Hepatocyte (in vitro differentiated cells): ENCODE measurements around the gene NAV3. TPM values are rescaled to one million over a fixed set of nuclear protein-coding genes. Genes with fewer than 3 reads are reported as not detected.

Experiments
- DNase-seq: peaks from one replicate; pipeline ENCODE4 v3.0.0-alpha.2; 2016; ENCODE audit warnings: low spot score
- H2AFZ ChIP-seq: fragments of 200-600 bp; sonication (generic); 2 replicates; pipeline ENCODE4 v1.6.0; 2016; ENCODE audit warnings: antibody characterized with exemption, mild to moderate bottlenecking
- H3K27ac ChIP-seq: fragments of 200-600 bp; sonication (generic); 2 replicates; pipeline ENCODE4 v1.5.1; 2016; ENCODE audit warnings: mild to moderate bottlenecking
- H3K27me3 ChIP-seq: fragments of 200-600 bp; sonication (generic); 2 replicates; pipeline ENCODE4 v1.6.1; 2016
- H3K36me3 ChIP-seq: fragments of 200-600 bp; sonication (generic); replicated peaks from 2 replicates; pipeline ENCODE4 v1.5.1; 2016; ENCODE audit warnings: low read depth; ENCODE audit not compliant: insufficient read depth
- H3K4me1 ChIP-seq: fragments of 200-600 bp; sonication (generic); 2 replicates; pipeline ENCODE4 v1.5.1; 2016; ENCODE audit warnings: mild to moderate bottlenecking, moderate library complexity; ENCODE audit not compliant: insufficient read depth
- H3K4me2 ChIP-seq: fragments of 200-600 bp; sonication (generic); 2 replicates; pipeline ENCODE4 v1.6.0; 2016
- H3K4me3 ChIP-seq: fragments of 200-600 bp; sonication (generic); 2 replicates; pipeline ENCODE4 v1.5.1; 2016; ENCODE audit warnings: mild to moderate bottlenecking
- H3K79me2 ChIP-seq: fragments of 200-600 bp; sonication (generic); 2 replicates; pipeline ENCODE4 v1.6.0; 2017; ENCODE audit warnings: mild to moderate bottlenecking
- H3K9me2 ChIP-seq: fragments of 200-600 bp; sonication (generic); replicated peaks from 2 replicates; pipeline ENCODE4 v1.6.0; 2017; ENCODE audit warnings: mild to moderate bottlenecking; ENCODE audit not compliant: insufficient read depth
- H3K9me3 ChIP-seq: fragments of 200-600 bp; sonication (generic); 2 replicates; pipeline ENCODE4 v1.5.1; 2016; ENCODE audit warnings: low read depth, mild to moderate bottlenecking
- H4K20me1 ChIP-seq: fragments of 200-600 bp; sonication (generic); 2 replicates; pipeline ENCODE4 v1.6.0; 2016; ENCODE audit warnings: mild to moderate bottlenecking; ENCODE audit not compliant: insufficient read depth, poor library complexity, severe bottlenecking
- EZH2 ChIP-seq: fragments of 200-600 bp; sonication (generic); IDR thresholded peaks from 2 replicates; pipeline ENCODE4 v1.6.1; 2016; ENCODE audit warnings: antibody characterized with exemption, mild to moderate bottlenecking, borderline replicate concordance
- EZH2phosphoT487 ChIP-seq: fragments of 200-600 bp; sonication (generic); IDR thresholded peaks from one replicate; pipeline ENCODE4 v1.6.1; 2018; ENCODE audit warnings: antibody characterized with exemption, mild to moderate bottlenecking, low read depth, moderate library complexity; ENCODE audit not compliant: unreplicated experiment, severe bottlenecking
- WGBS: methylation state at CpG from one replicate; pipeline ENCODE4 v1.1.6; 2016; ENCODE audit warnings: low lambda C conversion rate; ENCODE audit errors: missing lambda C conversion rate; 5-methylcytosine and 5-hydroxymethylcytosine counted together
- polyA plus RNA-seq: library from polyadenylated mRNA; unstranded; fragments of >200 nt; fragmentation: Nextera tagmentation; extraction: Ambion mirVana; gene quantifications from 2 replicates; pipeline ENCODE4 v1.2.1, GENCODE V29; 2016
- total RNA-seq: library from RNA; depleted of rRNA; stranded (reverse); fragments of >200 nt; gene quantifications from 2 replicates; pipeline ENCODE4 v1.2.3, GENCODE V29; 2014
- TF ChIP-seq, protein P1 (sequence below): fragments of 200-600 bp; sonication (generic); IDR thresholded peaks from 2 replicates; pipeline ENCODE4 v1.5.1; 2016; ENCODE audit warnings: antibody characterized with exemption, mild to moderate bottlenecking; ENCODE audit not compliant: poor library complexity

Gene NAV3
- total and polyA plus RNA-seq, 2 experiments from 2014 or later, result 1.4 to 9.2 TPM

DNA sequence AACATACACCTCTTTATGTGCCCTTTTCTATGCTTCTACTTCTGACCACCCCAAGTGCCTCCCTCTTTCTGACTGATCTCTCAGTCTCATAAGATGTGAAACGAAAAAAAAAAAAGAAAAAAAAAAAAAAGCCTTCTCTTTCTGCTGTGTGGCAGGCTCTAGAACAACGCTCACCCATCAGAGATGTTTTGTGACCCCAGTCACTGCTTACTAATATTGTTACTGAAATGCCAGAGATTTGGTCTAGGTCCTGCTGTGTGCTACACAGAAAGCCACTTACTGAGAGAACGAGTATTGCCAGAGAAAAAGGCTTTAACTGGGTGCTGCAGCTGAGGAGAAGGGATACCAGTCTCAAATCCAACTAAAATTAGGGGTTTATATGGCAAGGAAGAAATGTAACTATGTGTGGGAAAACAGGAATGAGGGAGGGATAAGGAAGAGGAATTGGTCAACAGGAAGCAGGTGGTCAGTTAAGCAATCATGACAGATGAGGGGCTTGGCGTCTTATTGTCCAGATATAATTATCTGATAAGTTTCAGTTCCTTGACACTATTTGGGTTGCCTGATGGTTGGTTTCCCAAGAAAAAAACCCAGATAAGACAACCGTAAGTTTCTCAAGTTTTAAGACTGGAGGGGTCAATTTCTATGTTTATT, 149.0 kb downstream of the NAV3 start:
- H3K9me2 ChIP-seq, result no peaks in the 10 kb centered on the region
- no peaks in the 10 kb centered on the region for H3K27me3 ChIP-seq
- no peaks in the 10 kb centered on the region for H3K4me1 ChIP-seq
- no peak overlapping the region for H3K27ac ChIP-seq
- no peak for DNase-seq
- H3K4me3 ChIP-seq, result no peak overlapping the region
- no peak overlapping the region for H3K4me2 ChIP-seq
- H3K36me3 ChIP-seq, result no peaks in the 10 kb centered on the region
- TF ChIP-seq EZH2phosphoT487 (no peak), EZH2 (no peak)
- TF ChIP-seq, protein P1, sequence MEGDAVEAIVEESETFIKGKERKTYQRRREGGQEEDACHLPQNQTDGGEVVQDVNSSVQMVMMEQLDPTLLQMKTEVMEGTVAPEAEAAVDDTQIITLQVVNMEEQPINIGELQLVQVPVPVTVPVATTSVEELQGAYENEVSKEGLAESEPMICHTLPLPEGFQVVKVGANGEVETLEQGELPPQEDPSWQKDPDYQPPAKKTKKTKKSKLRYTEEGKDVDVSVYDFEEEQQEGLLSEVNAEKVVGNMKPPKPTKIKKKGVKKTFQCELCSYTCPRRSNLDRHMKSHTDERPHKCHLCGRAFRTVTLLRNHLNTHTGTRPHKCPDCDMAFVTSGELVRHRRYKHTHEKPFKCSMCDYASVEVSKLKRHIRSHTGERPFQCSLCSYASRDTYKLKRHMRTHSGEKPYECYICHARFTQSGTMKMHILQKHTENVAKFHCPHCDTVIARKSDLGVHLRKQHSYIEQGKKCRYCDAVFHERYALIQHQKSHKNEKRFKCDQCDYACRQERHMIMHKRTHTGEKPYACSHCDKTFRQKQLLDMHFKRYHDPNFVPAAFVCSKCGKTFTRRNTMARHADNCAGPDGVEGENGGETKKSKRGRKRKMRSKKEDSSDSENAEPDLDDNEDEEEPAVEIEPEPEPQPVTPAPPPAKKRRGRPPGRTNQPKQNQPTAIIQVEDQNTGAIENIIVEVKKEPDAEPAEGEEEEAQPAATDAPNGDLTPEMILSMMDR, result no peak
- no peaks in the 10 kb centered on the region for H3K9me3 ChIP-seq
- no peaks in the 10 kb centered on the region for H3K79me2 ChIP-seq
- H2AFZ ChIP-seq, result no peak overlapping the region
- no peaks in the 10 kb centered on the region for H4K20me1 ChIP-seq
- 77% methylated on average over 5 of the region's 5 CpGs for WGBS

DNA sequence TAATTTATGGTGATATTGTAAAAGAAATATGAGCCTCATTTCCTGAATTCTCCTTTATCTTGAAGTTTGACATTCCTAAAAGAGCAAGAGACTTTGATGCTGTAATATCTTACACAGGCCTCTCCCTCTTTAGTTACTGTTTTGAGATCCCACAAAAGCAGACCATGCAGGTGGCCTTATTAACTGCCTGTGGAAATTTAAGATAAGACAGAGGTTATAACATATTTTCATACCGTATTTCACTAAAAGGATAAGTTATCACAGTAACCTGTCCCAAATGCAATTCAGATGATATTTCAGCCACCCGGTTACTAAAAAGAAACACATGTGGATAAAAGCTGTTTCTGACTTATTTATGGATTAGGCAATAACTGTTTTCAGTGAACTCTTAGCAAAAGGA, 150.1 kb downstream of the NAV3 start:
- Histone ChIP-seq H3K9me2 (no peaks in the 10 kb centered on the region), H3K4me1 (no peaks in the 10 kb centered on the region), H3K36me3 (no peaks in the 10 kb centered on the region), H4K20me1 (no peaks in the 10 kb centered on the region), H3K27ac (no peak overlapping the region), H3K79me2 (no peaks in the 10 kb centered on the region), H3K4me3 (no peak overlapping the region), H3K27me3 (no peaks in the 10 kb centered on the region), H2AFZ (no peak overlapping the region), H3K9me3 (no peaks in the 10 kb centered on the region), H3K4me2 (no peak overlapping the region)
- DNase-seq, result no peak
- WGBS, result 46% methylated on average over 2 of the region's 2 CpGs
- TF ChIP-seq EZH2 (no peak), EZH2phosphoT487 (no peak)
- TF ChIP-seq, protein P1, result no peak

DNA sequence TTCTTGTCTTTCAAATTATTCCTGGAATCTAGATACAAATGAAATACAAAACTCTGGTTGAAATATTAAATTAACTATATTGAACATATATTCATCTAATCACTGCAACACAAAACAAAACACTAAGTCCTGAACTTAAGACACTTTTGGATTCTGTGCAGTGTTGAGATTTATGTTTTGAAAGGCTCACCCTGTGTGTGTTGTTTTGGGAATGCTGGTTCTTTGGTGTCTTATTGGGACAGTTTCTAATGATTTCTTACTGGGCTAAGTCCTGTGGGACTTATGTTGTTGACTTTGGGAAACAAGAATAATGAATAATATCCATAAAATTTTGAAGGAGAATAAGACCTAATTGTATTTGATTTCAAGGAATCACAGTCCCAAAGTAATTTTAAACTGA, 153.2 kb downstream of the NAV3 start:
- Histone ChIP-seq H3K4me2 (no peak overlapping the region), H3K79me2 (no peaks in the 10 kb centered on the region), H4K20me1 (no peaks in the 10 kb centered on the region), H3K4me1 (no peaks in the 10 kb centered on the region), H3K27ac (no peak overlapping the region), H3K4me3 (no peak overlapping the region), H3K9me3 (no peaks in the 10 kb centered on the region), H3K36me3 (no peaks in the 10 kb centered on the region), H2AFZ (no peak overlapping the region), H3K9me2 (no peaks in the 10 kb centered on the region), H3K27me3 (no peaks in the 10 kb centered on the region)
- DNase-seq, result no peak
- TF ChIP-seq EZH2 (no peak), EZH2phosphoT487 (no peak)
- TF ChIP-seq, protein P1, result no peak

DNA sequence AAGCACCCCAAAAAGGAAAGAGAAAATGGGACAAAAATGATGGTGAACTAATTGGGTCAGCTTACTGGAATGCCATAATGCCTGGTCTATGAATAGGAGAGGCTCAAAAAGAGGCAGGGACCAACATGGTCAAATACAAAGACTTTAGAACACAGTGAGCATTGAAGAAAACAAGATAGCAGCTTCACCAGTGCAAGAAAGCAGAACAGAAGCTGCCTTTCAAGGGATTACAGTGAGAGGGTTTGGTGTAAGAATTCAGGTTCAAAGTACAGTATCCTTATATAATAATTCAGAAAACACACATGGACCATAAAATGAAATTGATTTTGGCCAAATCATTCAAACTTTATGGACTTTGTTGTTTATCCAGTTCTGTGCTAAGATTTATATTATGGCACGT, 162.1 kb downstream of the NAV3 start:
- H3K4me1 ChIP-seq, result no peaks in the 10 kb centered on the region
- WGBS, result 81% methylated on average over 1 of the region's 1 CpG

More for the DNA sequence above, 162.1 kb downstream of the NAV3 start:
- H3K4me3 ChIP-seq, result no peak overlapping the region
- TF ChIP-seq EZH2phosphoT487, result no peak
- TF ChIP-seq EZH2, result no peak
- TF ChIP-seq, protein P1, result no peak
- H3K9me2 ChIP-seq, result no peaks in the 10 kb centered on the region
- H3K36me3 ChIP-seq, result no peaks in the 10 kb centered on the region
- H3K79me2 ChIP-seq, result no peaks in the 10 kb centered on the region
- H3K9me3 ChIP-seq, result no peaks in the 10 kb centered on the region
- no peaks in the 10 kb centered on the region for H3K27me3 ChIP-seq
- DNase-seq, result no peak
- no peak overlapping the region for H2AFZ ChIP-seq
- H3K4me2 ChIP-seq, result no peak overlapping the region
- no peak overlapping the region for H3K27ac ChIP-seq
- no peaks in the 10 kb centered on the region for H4K20me1 ChIP-seq
